Hepatocyte (in vitro differentiated cells): Measurements from ENCODE around the gene HYPK. TPM values are rescaled to one million over a fixed set of nuclear protein-coding genes. Genes with fewer than 3 reads are reported as not detected.

Source experiments
- DNase-seq: peaks from one replicate; pipeline ENCODE4 v3.0.0-alpha.2; 2016; ENCODE audit warnings: low spot score
- H2AFZ ChIP-seq: fragments of 200-600 bp; sonication (generic); 2 replicates; pipeline ENCODE4 v1.6.0; 2016; ENCODE audit warnings: antibody characterized with exemption, mild to moderate bottlenecking
- H3K27ac ChIP-seq: fragments of 200-600 bp; sonication (generic); 2 replicates; pipeline ENCODE4 v1.5.1; 2016; ENCODE audit warnings: mild to moderate bottlenecking
- H3K27me3 ChIP-seq: fragments of 200-600 bp; sonication (generic); 2 replicates; pipeline ENCODE4 v1.6.1; 2016
- H3K36me3 ChIP-seq: fragments of 200-600 bp; sonication (generic); replicated peaks from 2 replicates; pipeline ENCODE4 v1.5.1; 2016; ENCODE audit warnings: low read depth; ENCODE audit not compliant: insufficient read depth
- H3K4me1 ChIP-seq: fragments of 200-600 bp; sonication (generic); 2 replicates; pipeline ENCODE4 v1.5.1; 2016; ENCODE audit warnings: mild to moderate bottlenecking, moderate library complexity; ENCODE audit not compliant: insufficient read depth
- H3K4me2 ChIP-seq: fragments of 200-600 bp; sonication (generic); 2 replicates; pipeline ENCODE4 v1.6.0; 2016
- H3K4me3 ChIP-seq: fragments of 200-600 bp; sonication (generic); 2 replicates; pipeline ENCODE4 v1.5.1; 2016; ENCODE audit warnings: mild to moderate bottlenecking
- H3K79me2 ChIP-seq: fragments of 200-600 bp; sonication (generic); 2 replicates; pipeline ENCODE4 v1.6.0; 2017; ENCODE audit warnings: mild to moderate bottlenecking
- H3K9me2 ChIP-seq: fragments of 200-600 bp; sonication (generic); replicated peaks from 2 replicates; pipeline ENCODE4 v1.6.0; 2017; ENCODE audit warnings: mild to moderate bottlenecking; ENCODE audit not compliant: insufficient read depth
- H3K9me3 ChIP-seq: fragments of 200-600 bp; sonication (generic); 2 replicates; pipeline ENCODE4 v1.5.1; 2016; ENCODE audit warnings: low read depth, mild to moderate bottlenecking
- H4K20me1 ChIP-seq: fragments of 200-600 bp; sonication (generic); 2 replicates; pipeline ENCODE4 v1.6.0; 2016; ENCODE audit warnings: mild to moderate bottlenecking; ENCODE audit not compliant: insufficient read depth, poor library complexity, severe bottlenecking
- CTCF ChIP-seq: fragments of 200-600 bp; sonication (generic); IDR thresholded peaks from 2 replicates; pipeline ENCODE4 v1.5.1; 2016; ENCODE audit warnings: antibody characterized with exemption, mild to moderate bottlenecking; ENCODE audit not compliant: poor library complexity
- EZH2 ChIP-seq: fragments of 200-600 bp; sonication (generic); IDR thresholded peaks from 2 replicates; pipeline ENCODE4 v1.6.1; 2016; ENCODE audit warnings: antibody characterized with exemption, mild to moderate bottlenecking, borderline replicate concordance
- EZH2phosphoT487 ChIP-seq: fragments of 200-600 bp; sonication (generic); IDR thresholded peaks from one replicate; pipeline ENCODE4 v1.6.1; 2018; ENCODE audit warnings: antibody characterized with exemption, mild to moderate bottlenecking, low read depth, moderate library complexity; ENCODE audit not compliant: unreplicated experiment, severe bottlenecking
- WGBS: methylation state at CpG from one replicate; pipeline ENCODE4 v1.1.6; 2016; ENCODE audit warnings: low lambda C conversion rate; ENCODE audit errors: missing lambda C conversion rate; 5-methylcytosine and 5-hydroxymethylcytosine counted together
- polyA plus RNA-seq: library from polyadenylated mRNA; unstranded; fragments of >200 nt; fragmentation: Nextera tagmentation; extraction: Ambion mirVana; gene quantifications from 2 replicates; pipeline ENCODE4 v1.2.1, GENCODE V29; 2016
- total RNA-seq: library from RNA; depleted of rRNA; stranded (reverse); fragments of >200 nt; gene quantifications from 2 replicates; pipeline ENCODE4 v1.2.3, GENCODE V29; 2014

Gene HYPK
- total and polyA plus RNA-seq, 2 experiments from 2014 or later, result 5.8 to 12.8 TPM

- H3K36me3 ChIP-seq, result no peaks in the 10 kb centered on the region
These were observed 27.8 kb upstream of the HYPK start for GRCh38 chr15:43772624-43773023.

GRCh38 chr15:43774062-43774461 lies 26.3 kb upstream of the HYPK start:
- TF ChIP-seq EZH2phosphoT487, result no peak
- TF ChIP-seq CTCF, result no peak
- TF ChIP-seq EZH2, result no peak
- peak overlapping the region; percentile 35 for H3K27ac ChIP-seq

More at GRCh38 chr15:43772624-43773023, 27.8 kb upstream of the HYPK start:
- Histone ChIP-seq H3K27me3 (no peaks in the 10 kb centered on the region), H3K9me2 (no peaks in the 10 kb centered on the region), H3K4me1 (peaks cover under 1% of the 10 kb centered on the region), H4K20me1 (no peaks in the 10 kb centered on the region), H2AFZ (no peak overlapping the region), H3K79me2 (no peaks in the 10 kb centered on the region), H3K9me3 (no peaks in the 10 kb centered on the region), H3K4me2 (no peak overlapping the region), H3K4me3 (no peak overlapping the region), H3K27ac (no peak overlapping the region)
- no peak for TF ChIP-seq EZH2
- DNase-seq, result no peak

GRCh38 chr15:43775411-43775965 lies 24.9 kb upstream of the HYPK start:
- Histone ChIP-seq H3K4me1 (peaks cover 5% of the 10 kb centered on the region), H3K4me3 (no peak overlapping the region), H3K9me3 (no peaks in the 10 kb centered on the region), H3K9me2 (no peaks in the 10 kb centered on the region), H3K79me2 (no peaks in the 10 kb centered on the region), H3K4me2 (peak overlapping the region; percentile 82), H3K27me3 (no peaks in the 10 kb centered on the region), H2AFZ (no peak overlapping the region), H4K20me1 (no peaks in the 10 kb centered on the region), H3K27ac (peak overlapping the region; percentile 65), H3K36me3 (no peaks in the 10 kb centered on the region)
- DNase-seq, result peak; percentile 85
- 94% methylated on average over 1 of the region's 1 CpG for WGBS
- TF ChIP-seq CTCF (peak; percentile 47), EZH2 (no peak)

More at GRCh38 chr15:43774062-43774461, 26.3 kb upstream of the HYPK start:
- Histone ChIP-seq H3K27me3 (no peaks in the 10 kb centered on the region), H3K4me2 (no peak overlapping the region), H3K9me3 (no peaks in the 10 kb centered on the region), H3K79me2 (no peaks in the 10 kb centered on the region), H3K36me3 (no peaks in the 10 kb centered on the region), H3K4me3 (no peak overlapping the region), H3K4me1 (peaks cover 5% of the 10 kb centered on the region), H2AFZ (no peak overlapping the region), H3K9me2 (no peaks in the 10 kb centered on the region), H4K20me1 (no peaks in the 10 kb centered on the region)
- no peak for DNase-seq
- 90% methylated on average over 4 of the region's 4 CpGs for WGBS

- peak overlapping the region; percentile 65 for H3K27ac ChIP-seq
- H3K4me1 ChIP-seq, result peaks cover 5% of the 10 kb centered on the region
- H3K36me3 ChIP-seq, result no peaks in the 10 kb centered on the region
- H3K27me3 ChIP-seq, result no peaks in the 10 kb centered on the region
- peak overlapping the region; percentile 91 for H2AFZ ChIP-seq
- H4K20me1 ChIP-seq, result no peaks in the 10 kb centered on the region
- no peaks in the 10 kb centered on the region for H3K9me3 ChIP-seq
- TF ChIP-seq EZH2, result no peak
- TF ChIP-seq EZH2phosphoT487, result no peak
- no peak for TF ChIP-seq CTCF
- H3K4me3 ChIP-seq, result peak overlapping the region; percentile 57
- H3K4me2 ChIP-seq, result peak overlapping the region; percentile 82
- H3K9me2 ChIP-seq, result no peaks in the 10 kb centered on the region
- no peaks in the 10 kb centered on the region for H3K79me2 ChIP-seq
- WGBS, result 6% methylated on average over 34 of the region's 35 CpGs
- peak; percentile 60 for DNase-seq
These were observed 24.2 kb upstream of the HYPK start for GRCh38 chr15:43776101-43776717.
